ENCODE results near the gene KRTAP4-12.

GRCh38 chr17:41147531-41148204, 23.7 kb upstream of the KRTAP4-12 start:
- TF ChIP-seq CTCF (IDR thresholded peaks at IDR 0.05), result no peak
- no peak for TF ChIP-seq POLR2A (IDR thresholded peaks at IDR 0.05)
